Thyroid gland (tissue), 4 donors: Measurements from ENCODE around the gene ROCK1.

ENCODE experiments used
- POLR2A ChIP-seq, 2 donors: fragments of 450-650 bp; IDR thresholded peaks; one replicate each; pipeline ENCODE4 v1.6.1; 2017; ENCODE audit warnings: antibody characterized with exemption in 2 of 2, mild to moderate bottlenecking in 2 of 2, moderate library complexity in 1 of 2
- TF ChIP-seq, protein P1 (sequence below), 6 experiments: fragments of 200-600 bp in 3 of 6; fragments of 450-650 bp in 3 of 6; sonication (generic) in 3 of 6; IDR thresholded peaks; one replicate each; pipeline ENCODE4 v1.5.1; 2016 to 2019; ENCODE audit warnings: antibody characterized with exemption in 6 of 6, mild to moderate bottlenecking in 2 of 6, inconsistent platforms in 1 of 6, moderate library complexity in 1 of 6

DNA sequence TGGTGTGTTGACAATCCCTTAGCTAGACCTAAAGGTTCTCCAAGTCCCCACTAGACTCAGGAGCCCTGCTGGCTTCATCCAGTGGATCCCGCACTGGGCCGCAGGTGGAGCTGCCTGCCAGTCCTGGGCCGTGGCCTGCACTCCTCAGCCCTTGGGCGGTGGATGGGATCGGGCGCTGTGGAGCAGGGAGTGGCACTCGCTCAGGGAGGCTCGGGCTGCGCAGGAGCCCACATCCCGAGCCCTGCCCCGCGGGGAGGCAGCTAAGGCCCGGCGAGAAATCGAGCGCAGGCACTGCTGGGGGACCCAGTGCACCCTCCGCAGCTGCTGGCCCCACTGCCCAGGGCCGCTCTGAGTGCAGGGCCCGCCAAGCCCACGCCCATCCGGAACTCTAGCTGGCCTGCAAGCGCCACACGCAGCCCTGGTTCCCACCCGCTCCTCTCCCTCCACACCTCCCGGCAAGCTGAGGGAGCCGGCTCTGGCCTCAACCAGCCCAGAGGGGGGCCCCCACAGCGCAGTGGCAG, 20.8 kb upstream of the ROCK1 start:
- TF ChIP-seq, protein P1, sequence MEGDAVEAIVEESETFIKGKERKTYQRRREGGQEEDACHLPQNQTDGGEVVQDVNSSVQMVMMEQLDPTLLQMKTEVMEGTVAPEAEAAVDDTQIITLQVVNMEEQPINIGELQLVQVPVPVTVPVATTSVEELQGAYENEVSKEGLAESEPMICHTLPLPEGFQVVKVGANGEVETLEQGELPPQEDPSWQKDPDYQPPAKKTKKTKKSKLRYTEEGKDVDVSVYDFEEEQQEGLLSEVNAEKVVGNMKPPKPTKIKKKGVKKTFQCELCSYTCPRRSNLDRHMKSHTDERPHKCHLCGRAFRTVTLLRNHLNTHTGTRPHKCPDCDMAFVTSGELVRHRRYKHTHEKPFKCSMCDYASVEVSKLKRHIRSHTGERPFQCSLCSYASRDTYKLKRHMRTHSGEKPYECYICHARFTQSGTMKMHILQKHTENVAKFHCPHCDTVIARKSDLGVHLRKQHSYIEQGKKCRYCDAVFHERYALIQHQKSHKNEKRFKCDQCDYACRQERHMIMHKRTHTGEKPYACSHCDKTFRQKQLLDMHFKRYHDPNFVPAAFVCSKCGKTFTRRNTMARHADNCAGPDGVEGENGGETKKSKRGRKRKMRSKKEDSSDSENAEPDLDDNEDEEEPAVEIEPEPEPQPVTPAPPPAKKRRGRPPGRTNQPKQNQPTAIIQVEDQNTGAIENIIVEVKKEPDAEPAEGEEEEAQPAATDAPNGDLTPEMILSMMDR (IDR thresholded peaks at IDR 0.05): no peak
- TF ChIP-seq POLR2A (IDR thresholded peaks at IDR 0.05): no peak
